ENCODE measurements around the gene TOE1.
"Not testable (repeated sequence)": the region's sequence is repeated elsewhere in the genome, so short reads cannot be mapped to it uniquely, and the experiment has no call there.

The TOE1 gene

DNA sequence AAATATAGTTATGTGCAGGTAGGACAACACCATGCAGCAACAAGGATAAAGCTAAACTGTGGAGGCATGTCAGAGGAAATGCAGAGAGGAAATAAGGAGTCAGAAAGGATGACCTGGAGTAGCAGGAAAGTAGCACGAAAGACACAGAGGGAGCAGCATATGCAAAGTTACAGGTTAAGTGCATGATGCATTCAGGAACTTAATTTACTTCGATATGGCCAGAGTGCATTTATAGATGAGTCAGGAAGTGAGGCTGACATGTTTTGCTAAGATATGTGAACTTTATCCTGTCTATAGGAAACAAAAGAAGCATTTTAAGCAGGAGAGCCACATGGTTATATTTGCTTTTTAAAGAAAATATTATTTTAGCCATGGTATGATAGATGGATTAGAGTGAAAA lies 15.7 kb downstream of the TOE1 start:
- no peak for DNase-seq (ENCODE audit: low spot score)

DNA sequence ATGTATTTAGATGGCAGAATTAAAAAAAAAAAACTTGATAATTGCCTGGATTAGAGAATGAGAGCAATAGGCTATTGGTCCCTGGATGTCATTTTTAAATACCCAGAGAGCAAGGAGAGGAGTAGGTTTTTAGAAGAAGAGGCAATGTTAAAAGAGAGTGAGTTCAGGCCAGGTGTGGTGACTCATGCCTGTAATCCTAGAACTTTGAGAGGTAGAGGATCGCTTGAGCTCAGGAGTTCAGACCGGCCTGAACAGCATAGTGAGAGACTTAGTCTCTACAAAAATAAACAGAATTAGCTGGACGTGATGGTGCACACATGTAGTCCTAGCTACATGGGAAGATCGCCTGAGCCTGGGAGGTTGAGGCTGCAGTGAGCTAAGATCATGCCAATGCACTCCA lies 16.2 kb downstream of the TOE1 start:
- no peak for DNase-seq (ENCODE audit: low spot score)

DNA sequence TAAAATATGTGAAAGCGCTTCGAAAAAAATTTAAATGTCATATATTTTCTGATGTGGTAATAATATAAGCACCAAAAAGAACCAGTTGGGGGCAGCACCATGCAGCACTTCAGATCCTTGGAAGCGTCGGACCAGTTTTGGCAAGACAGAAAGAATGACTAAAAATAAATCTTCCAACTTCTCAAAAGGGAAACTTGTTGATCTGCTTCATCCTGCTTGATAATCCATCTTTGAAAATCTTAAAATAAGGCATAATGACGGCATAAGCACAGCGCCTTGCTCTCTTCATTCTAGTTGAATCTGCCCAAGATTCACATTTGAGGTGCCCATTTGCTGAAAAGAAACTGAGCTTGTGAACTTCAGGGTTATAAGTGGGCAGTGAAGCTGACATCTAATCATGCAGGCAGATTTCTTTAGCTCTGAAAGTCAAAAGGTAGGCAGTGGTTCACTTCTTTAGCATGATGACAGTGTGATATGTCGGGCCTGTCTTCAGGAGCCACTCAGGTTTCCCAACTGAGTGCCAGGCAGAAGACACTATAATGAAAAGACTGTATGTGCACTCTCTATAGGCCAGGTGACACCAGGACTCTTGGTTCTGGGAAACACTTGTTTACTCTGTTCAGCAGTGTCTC lies 20.0 kb downstream of the TOE1 start:
- peak; percentile 61 for DNase-seq (ENCODE audit: low spot score)

DNA sequence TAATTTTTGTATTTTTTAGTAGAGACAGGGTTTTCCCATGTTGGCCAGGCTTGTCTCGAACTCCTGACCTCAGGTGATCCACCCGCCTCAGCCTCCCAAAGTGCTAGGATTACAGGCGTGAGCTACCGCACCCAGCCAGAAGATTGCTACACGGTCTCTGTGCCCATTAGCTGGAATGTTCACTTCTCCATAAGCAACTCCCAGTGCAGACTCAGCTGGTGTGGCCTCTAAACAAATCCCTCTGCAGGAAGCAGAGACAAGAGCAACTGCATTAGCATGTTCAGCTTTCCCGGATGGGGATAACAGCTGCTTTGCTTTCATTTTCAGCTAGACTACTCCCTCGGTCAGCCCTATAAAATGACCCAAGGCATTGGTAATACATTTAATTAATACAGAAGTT lies 21.0 kb downstream of the TOE1 start:
- not testable (repeated sequence) for DNase-seq (ENCODE audit: low spot score)

DNA sequence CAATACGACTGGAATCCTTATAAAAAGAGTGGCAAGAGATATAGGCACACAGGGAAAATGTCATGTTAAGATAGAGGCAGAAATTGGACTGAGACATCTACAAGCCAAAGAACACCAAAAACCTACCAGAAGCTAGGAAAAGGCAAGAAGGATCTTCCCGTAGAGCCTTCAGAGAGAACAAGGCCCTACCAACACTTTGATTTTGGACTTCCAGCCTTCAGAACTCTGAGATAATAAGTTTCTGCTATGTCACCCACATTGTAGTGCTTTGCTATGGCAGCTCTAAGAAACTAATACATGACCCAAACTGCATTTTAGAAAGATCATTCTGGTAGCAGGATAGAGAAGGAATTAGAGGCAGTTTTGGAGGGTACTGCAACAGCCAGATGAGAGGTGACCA lies 24.3 kb downstream of the TOE1 start:
- no peak for DNase-seq (ENCODE audit: low spot score)

DNA sequence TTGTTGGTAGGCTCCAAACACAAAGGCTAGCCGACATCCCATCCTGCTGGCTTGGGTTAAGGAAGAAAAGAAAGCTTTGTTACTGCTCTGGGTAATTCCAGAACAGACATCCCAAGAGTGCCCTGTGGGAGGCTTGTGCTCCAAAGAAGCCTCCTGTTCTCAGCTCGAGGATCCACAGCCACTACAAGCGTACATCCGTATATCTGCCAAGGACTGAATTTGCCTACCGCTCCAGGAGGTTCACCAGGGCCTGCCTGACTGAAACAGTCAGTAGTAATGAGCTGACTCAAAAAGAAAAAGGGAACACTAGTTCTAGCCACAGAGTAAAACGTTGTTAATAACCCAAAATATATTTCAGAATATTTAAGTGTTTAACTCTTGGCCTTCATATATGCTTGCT lies 25.1 kb downstream of the TOE1 start:
- no peak for DNase-seq (ENCODE audit: low spot score)

DNA sequence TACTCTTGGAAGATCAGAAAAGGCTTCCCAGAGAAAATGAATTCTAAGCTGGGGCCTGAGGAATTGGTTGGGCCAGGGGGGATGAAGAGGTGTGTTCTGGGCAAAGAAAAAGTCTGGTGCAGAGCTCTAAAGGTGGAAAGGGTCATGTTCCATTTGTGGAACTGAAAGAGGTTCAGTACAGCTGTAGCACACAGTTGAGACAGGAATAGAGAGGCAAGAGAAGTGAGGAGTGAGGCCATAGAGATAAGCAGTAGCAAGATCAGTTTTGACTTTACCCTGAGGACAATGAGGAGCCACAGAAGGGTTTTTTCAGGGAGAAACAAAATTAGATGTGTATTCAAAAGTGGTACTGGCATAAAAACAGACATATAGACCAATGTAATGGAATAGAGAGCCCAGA lies 30.6 kb downstream of the TOE1 start:
- DNase-seq (ENCODE audit: low spot score) = no peak

DNA sequence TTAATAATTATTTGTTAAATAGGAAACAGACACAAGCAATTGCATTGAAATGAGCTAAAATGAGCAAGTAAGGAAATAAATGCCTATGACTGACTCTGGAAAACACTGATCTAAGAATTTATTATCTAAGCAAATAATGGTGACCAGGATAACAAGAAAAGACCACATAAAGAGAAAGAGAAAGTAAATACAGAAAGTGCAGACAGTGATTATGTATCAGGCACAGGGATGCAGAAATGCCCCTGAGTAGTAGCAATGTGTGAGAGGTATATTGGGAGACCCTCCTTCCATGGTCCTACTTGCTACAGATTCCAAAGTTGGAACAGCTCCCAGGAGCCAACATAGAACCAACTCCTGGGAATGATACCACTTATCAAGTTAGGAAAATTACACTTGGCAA lies 33.6 kb downstream of the TOE1 start:
- no peak for DNase-seq (ENCODE audit: low spot score)

DNA sequence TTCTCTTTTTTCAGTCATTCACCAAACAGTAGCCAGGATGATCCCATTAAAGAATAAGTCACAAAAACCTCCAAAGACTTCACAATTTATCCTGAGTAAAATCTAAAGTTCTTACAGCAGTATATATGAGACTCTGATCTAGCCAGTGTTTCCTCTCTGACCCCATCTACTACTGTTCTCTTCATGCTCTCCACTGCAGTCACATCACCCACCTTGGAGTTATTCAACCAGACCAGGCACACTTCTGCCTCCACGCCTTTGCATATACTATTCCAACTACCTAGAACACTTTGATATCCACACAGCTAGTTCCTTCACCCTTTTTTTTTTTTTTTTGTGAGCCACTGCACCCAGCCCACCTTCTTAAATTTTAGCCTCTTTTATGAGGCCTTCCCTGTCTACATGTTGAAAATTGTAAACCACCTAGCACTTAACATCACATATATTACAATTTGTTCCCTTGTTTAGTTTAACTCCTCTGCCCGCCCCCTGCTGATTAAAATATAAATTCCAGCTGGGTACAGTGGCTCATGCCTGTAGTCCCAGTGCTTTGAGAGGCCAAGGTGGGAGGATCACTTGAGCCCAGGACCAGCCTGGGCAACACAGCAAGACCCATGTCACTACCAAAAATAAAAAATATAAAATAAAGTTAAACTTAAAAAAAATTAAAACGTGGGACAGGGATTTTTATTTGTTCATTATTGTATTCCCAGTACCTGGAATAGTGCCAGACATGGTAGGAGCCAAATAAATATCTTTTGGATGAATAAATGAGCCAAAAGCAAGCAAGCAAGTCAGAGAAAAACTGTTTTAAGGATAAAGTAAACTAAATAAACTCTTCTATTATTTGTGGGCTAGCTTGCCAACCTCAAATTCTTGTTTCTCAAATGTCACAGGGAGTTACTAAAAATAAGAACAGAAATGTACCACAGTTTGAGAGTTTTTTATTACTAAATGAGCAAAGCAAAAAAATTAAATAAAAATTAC lies 35.4 kb downstream of the TOE1 start:
- DNase-seq (ENCODE audit: low spot score) = no peak

DNA sequence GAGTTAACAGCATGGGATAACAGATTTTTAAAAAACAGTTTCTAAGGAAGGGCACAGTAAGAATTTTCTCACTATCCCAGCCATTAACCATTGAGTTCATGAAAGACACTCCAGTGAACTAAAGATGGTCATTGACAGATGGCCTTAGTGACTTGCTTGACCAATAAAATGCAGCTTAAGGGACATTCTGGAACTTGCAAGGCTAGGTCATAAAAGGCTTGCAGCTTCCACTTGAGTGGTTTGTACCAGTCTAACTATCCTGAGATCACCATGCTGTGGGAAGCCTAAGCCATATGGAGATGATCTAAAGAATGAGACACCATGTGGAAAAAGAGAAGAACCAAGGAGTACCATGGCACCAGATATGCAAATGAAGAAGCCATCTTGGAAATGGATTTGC lies 38.2 kb downstream of the TOE1 start:
- no peak for DNase-seq (ENCODE audit: low spot score)

DNA sequence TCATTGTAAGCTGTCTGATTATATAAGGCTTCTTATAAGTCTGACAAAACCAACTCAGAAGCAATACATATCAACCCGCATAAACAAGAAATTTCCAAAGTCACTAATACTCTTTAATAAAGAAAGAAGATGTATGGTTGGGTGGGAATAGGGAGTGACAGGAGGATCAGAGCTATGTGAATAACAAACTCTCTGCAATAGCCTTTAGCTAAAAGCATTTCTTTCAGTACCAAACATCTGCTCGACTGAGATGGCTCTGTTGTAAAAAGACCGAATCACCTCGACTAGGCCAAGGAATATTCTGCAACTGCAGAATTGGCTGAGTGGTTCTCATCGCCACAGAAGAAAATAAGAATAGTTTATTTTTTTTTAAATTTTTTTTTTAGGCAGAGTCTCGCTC lies 39.6 kb downstream of the TOE1 start:
- no peak for DNase-seq (ENCODE audit: low spot score)

DNA sequence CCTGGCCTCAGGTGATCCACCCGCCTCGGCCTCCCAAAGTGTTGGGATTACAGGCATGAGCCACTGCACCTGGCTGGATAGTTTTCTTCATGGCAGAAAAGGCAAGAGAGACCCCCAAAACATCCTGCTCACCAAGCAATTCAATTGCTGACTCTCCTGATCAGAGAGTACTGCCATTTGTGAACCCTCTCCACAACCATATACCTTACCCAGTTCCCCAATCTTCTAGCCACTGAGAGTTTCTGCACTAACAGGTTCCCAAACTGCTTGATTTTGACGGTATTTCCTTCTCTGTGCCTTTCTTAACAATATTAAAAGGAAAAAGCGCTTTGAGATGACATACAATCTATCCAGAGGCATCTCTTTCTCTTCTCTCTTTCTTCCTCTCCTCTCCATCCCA lies 40.2 kb downstream of the TOE1 start:
- no peak for DNase-seq (ENCODE audit: low spot score)

DNA sequence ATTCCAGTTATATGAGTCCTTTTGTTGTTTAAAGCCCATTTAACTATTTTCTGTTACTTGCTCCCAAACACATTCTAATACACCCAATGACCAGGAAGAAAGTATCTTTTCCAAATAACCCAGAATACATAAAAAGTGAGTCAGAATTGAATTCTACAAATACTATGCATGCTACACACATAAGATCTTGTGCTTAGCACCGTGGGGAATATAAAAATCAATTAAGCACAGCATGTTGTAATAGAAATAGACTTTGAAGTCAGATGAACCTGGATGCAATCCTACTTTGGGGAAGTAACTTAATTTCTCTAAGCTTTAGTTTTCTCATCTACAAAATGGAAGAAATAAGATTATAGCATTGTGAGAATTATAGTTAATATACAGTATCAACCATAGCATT lies 40.8 kb downstream of the TOE1 start:
- no peak for DNase-seq (ENCODE audit: low spot score)

DNA sequence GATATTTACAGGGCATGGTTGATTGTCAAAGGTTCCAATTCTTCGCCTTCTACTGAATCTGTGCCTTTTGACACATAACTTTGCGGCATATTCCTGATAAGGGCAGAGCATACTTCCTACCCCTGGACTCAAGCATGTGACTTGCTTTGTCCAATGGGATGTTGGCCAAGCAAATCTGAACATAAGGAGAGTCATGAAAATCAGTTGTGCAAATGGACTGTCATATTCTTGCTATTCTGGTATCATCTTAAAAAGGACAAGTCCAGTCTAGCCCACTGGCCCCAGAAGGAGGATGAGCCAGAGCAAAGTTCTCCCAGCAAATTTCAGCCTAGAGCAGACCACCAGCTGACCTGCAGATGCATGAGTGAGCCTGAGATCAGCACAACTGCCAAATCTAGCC lies 41.3 kb downstream of the TOE1 start:
- DNase-seq (ENCODE audit: low spot score) = no peak

DNA sequence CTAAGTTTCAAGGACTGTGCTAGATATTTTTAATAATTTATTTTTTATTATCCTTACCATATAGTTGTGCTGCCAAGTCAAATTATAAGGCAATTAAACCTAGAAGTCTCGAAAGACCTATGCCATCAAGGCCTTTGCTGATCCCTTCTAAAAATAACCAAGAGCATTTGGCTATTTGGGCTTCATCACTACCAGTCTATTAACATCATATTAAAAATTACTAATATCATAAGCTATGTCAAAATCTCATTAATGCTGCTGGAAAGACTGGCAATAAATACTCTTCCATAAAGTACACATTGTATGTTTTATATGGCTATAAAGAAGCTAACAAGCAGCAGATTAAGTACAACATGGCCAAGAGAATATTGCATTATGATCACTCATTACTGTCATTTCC lies 43.2 kb downstream of the TOE1 start:
- DNase-seq (ENCODE audit: low spot score) = no peak

DNA sequence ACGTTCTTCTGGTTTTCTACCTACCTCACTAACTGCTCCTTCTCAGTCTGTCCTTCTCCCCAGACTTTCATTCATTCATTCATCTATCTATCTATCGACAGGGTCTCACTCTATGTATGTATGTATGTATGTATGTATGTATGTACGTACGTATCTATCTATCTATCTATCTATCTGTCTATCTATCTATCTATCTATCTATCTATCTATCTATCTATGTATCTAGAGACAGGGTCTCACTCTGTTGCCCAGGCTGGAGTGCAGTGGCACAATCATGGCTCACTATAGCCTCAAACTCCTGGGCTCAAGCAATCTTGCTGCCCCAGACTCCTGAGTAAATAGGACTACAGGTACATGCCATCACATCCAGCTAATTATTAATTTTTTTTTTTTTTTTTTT lies 44.2 kb downstream of the TOE1 start:
- DNase-seq (ENCODE audit: low spot score) = not testable (repeated sequence)

DNA sequence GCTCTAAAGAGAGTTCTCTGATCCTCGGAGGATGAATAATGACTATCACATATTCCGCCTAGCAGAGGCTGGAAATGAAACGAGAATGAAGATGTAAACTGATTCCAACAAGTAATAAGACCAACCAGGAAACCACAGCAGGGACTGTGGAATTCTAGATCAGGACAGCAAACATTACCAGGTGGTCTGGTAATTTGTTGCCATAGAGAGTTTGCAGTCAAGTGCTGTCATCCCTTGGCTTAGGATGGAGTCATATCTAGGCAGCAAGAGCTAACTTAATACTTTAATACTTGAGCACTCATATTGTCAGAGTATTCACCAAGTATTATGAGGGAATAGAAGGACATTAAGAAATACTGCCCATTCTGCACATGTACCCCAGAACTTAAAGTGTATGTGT lies 45.3 kb downstream of the TOE1 start:
- DNase-seq (ENCODE audit: low spot score) = no peak

DNA sequence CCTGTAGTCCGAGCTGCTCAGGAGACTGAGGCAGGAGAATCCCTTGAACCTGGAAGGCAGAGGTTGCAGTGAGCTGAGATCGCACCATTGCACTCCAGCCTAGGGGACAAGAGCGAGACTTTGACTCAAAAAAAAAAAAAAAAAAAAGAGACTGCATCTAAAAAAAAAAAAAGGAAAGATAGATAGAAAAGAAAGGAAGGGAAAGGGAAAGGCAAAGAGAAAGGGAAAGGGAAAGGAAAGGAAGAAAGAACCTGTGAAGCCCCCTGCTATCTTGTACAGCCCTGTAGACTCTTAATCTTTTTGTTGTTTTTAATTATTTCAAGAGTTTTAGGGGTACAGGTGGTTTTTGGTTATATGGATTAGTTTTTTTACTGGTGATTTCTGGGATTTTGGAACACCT lies 46.2 kb downstream of the TOE1 start:
- no peak for DNase-seq (ENCODE audit: low spot score)

Measured in hematopoietic multipotent progenitor cell treated with erythropoietin and hydrocortisone succinate and interleukin-3 and kit ligand, for 15 days (in vitro differentiated cells).